ENCODE results near the gene ABHD8. TPM values are rescaled to one million over a fixed set of nuclear protein-coding genes. Genes with fewer than 3 reads are reported as not detected.

Gene ABHD8
- polyA plus RNA-seq, 3 donors: 11.3 to 14.9 (median 12.5) TPM

DNA sequence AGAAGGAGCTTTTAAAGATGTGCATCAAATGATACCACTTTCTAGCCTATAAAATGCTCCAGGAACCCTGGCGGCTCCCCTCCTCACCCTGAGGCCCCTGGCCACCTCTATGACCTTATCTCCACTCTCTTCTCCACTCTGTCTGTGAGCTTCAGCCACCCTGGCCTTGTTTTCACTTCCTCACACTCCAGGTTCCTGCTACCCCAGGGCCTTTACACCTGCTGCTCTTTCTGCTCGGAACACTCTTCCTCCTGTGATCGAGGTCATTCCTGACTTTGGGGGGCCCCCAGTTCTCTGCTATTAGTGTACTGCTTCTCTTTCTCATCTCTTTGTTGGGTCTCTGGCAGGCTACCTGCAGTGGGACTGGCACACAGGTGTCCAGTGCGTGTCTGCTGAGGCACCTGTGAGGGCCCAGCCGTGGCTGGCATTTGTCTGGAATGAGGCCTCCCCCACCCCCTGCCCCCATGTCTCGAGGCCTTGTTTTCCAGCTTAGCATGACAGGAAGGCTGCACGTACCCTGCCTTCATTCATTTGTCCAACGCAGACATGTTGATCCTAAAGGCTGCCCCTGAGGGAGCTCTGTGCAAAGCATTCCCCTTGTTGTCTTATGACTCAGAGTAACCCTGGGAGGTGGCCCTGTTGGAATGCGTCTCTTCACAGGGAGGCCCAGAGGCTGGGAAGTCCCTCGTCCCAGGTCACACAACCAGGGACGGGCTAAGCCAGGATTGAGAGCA is 8.4 kb upstream of the ABHD8 start:
- Mint-ChIP-seq H3K27ac (peak overlapping the region in 3 of 7 donors; percentile 25 to 70 (median 38)), H3K27me3 (ENCODE audit: low read depth in 3 of 3) (peaks cover 0 to 3% (median 1%) of the 10 kb centered on the region in 3 donors), H3K9me3 (no peaks in the 10 kb centered on the region), H3K4me3 (no peak overlapping the region), H3K36me3 (peaks cover 27 to 44% of the 10 kb centered on the region in 2 donors), H3K4me1 (peaks cover 23% of the 10 kb centered on the region)
- H3K4me3 ChIP-seq (replicated peaks in 1 of 3; ENCODE audit: low read depth in 2 of 3, low read length in 3 of 3): no peak overlapping the region
- DNase-seq: no peak
- peaks cover 48% of the 10 kb centered on the region for H4K20me1 ChIP-seq (ENCODE audit: insufficient read depth, low read length)
- no peak overlapping the region for H3K4me2 ChIP-seq (replicated peaks; ENCODE audit: extremely low read depth, low read length, poor library complexity, severe bottlenecking)
- H3K36me3 ChIP-seq (replicated peaks in 1 of 2; ENCODE audit: control insufficient read depth in 1 of 2, insufficient read depth in 2 of 2, low read length in 2 of 2): peaks cover 24 to 43% of the 10 kb centered on the region in 2 donors
- no peak overlapping the region for H2AFZ ChIP-seq (ENCODE audit: insufficient read depth, low read depth, low read length, poor library complexity, severe bottlenecking)
- H3K27me3 ChIP-seq (ENCODE audit: control insufficient read depth in 2 of 2, insufficient read depth in 2 of 2, low read length in 2 of 2): no peaks in the 10 kb centered on the region
- H3K27ac ChIP-seq (ENCODE audit: low read depth in 1 of 2, low read length in 2 of 2): no peak overlapping the region
- intact Hi-C loops (cut with micrococcal nuclease): no loop called here
- peaks cover 15 to 23% of the 10 kb centered on the region in 2 donors for H3K4me1 ChIP-seq (ENCODE audit: control insufficient read depth in 1 of 2, insufficient read depth in 2 of 2, low read length in 2 of 2)
- TF ChIP-seq, protein P1, sequence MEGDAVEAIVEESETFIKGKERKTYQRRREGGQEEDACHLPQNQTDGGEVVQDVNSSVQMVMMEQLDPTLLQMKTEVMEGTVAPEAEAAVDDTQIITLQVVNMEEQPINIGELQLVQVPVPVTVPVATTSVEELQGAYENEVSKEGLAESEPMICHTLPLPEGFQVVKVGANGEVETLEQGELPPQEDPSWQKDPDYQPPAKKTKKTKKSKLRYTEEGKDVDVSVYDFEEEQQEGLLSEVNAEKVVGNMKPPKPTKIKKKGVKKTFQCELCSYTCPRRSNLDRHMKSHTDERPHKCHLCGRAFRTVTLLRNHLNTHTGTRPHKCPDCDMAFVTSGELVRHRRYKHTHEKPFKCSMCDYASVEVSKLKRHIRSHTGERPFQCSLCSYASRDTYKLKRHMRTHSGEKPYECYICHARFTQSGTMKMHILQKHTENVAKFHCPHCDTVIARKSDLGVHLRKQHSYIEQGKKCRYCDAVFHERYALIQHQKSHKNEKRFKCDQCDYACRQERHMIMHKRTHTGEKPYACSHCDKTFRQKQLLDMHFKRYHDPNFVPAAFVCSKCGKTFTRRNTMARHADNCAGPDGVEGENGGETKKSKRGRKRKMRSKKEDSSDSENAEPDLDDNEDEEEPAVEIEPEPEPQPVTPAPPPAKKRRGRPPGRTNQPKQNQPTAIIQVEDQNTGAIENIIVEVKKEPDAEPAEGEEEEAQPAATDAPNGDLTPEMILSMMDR (IDR thresholded peaks at IDR 0.05): no peak
- H3K79me2 ChIP-seq (ENCODE audit: insufficient read depth, low read length): peaks cover 57% of the 10 kb centered on the region
- 88% methylated on average over 10 of the region's 11 CpGs for WGBS (ENCODE audit: insufficient coverage)
- no peaks in the 10 kb centered on the region for H3K9me3 ChIP-seq (replicated peaks in 1 of 2; ENCODE audit: control insufficient read depth in 1 of 2, insufficient read depth in 1 of 2, low read length in 2 of 2)
- no peak overlapping the region for H3K9ac ChIP-seq (ENCODE audit: insufficient read depth, low read length, poor library complexity, severe bottlenecking)

DNA sequence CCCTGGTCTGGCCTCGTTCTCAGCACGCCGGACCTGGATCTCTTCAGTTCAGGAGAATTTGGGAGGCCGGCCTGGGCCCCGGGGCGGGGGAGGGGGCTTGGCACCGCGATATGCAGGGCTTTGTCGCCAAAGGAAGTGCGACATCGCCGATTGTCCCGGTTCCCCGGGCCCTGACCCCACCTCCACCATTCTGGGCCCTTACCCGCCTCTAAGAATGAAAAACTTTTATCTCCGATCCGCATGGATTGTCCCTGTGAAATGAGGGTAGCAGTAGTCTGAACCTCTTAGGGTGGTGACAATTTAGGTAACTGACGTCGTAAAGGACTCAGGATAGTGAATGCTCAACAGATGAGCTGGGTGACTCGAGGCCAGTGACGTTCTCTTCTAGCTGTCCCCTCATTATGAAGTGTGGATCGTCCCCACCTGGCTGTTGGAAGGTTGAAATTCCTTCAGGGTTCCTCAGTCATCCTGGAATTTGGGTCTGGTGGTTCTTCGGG is 6.8 kb upstream of the ABHD8 start:
- H3K9me3 ChIP-seq (replicated peaks in 1 of 2; ENCODE audit: control insufficient read depth in 1 of 2, insufficient read depth in 1 of 2, low read length in 2 of 2): no peaks in the 10 kb centered on the region
- peak overlapping the region; percentile 81 to 88 (median 82) for H3K4me3 ChIP-seq (replicated peaks in 1 of 3; ENCODE audit: low read depth in 2 of 3, low read length in 3 of 3)
- H3K9ac ChIP-seq (ENCODE audit: insufficient read depth, low read length, poor library complexity, severe bottlenecking): peak overlapping the region; percentile 81
- peaks cover 63% of the 10 kb centered on the region for H3K79me2 ChIP-seq (ENCODE audit: insufficient read depth, low read length)
- intact Hi-C loops (cut with micrococcal nuclease): no loop called here
- WGBS (ENCODE audit: insufficient coverage): 3% methylated on average over 12 of the region's 23 CpGs
- Mint-ChIP-seq H3K36me3 (peaks cover 17 to 31% of the 10 kb centered on the region in 2 donors), H3K4me1 (peaks cover 28% of the 10 kb centered on the region), H3K9me3 (no peaks in the 10 kb centered on the region), H3K27ac (peak overlapping the region; percentile 79 to 94 (median 90)), H3K27me3 (ENCODE audit: low read depth in 3 of 3) (peaks cover 0 to 3% (median 0%) of the 10 kb centered on the region in 3 donors), H3K4me3 (peak overlapping the region; percentile 88 to 91)
- H3K4me1 ChIP-seq (ENCODE audit: control insufficient read depth in 1 of 2, insufficient read depth in 2 of 2, low read length in 2 of 2): peaks cover 26 to 36% of the 10 kb centered on the region in 2 donors
- H2AFZ ChIP-seq (ENCODE audit: insufficient read depth, low read depth, low read length, poor library complexity, severe bottlenecking): peak overlapping the region; percentile 61
- peaks cover 13 to 34% of the 10 kb centered on the region in 2 donors for H3K36me3 ChIP-seq (replicated peaks in 1 of 2; ENCODE audit: control insufficient read depth in 1 of 2, insufficient read depth in 2 of 2, low read length in 2 of 2)
- peak overlapping the region; percentile 53 to 86 for H3K27ac ChIP-seq (ENCODE audit: low read depth in 1 of 2, low read length in 2 of 2)
- H4K20me1 ChIP-seq (ENCODE audit: insufficient read depth, low read length): peaks cover 53% of the 10 kb centered on the region
- no peak for DNase-seq
- H3K27me3 ChIP-seq (ENCODE audit: control insufficient read depth in 2 of 2, insufficient read depth in 2 of 2, low read length in 2 of 2): no peaks in the 10 kb centered on the region
- TF ChIP-seq, protein P1 (IDR thresholded peaks at IDR 0.05): no peak
- H3K4me2 ChIP-seq (replicated peaks; ENCODE audit: extremely low read depth, low read length, poor library complexity, severe bottlenecking): peak overlapping the region; percentile 90
